Retinal pigment epithelial cell (primary cell): ENCODE results near the gene NABP2.

Experiments used
- DNase-seq: peaks from one replicate; pipeline ENCODE4 v3.0.0-alpha.2; 2010; ENCODE audit warnings: low read depth
- H3K4me3 ChIP-seq: 2 replicates; pipeline ENCODE4 v1.5.1; 2011; ENCODE audit warnings: mild to moderate bottlenecking, low read length, control low read depth, moderate library complexity
- TF ChIP-seq, protein P1 (sequence below): conservative IDR thresholded peaks from 2 replicates; pipeline ENCODE4 v1.5.1; 2011; ENCODE audit warnings: low read depth, low read length, control low read depth, inconsistent platforms

Gene NABP2

DNA sequence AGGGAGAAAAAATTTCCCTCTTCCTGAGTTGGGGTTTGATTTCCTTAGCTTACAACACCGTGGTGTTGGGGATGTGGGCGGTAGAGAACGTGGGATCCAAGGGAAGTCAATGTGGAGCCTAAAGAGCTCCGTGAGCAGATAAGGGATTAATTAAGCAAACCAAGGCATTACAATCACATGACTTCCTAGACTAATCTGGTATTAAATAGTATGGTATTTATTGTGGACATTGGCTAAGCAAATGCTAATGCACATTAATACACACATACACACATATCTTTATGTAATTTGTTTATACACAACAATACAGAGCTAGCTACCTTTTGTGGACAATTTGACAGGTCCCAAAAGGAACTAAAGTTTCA, 1.6 kb upstream of the NABP2 start:
- peak; percentile 51 for DNase-seq
- H3K4me3 ChIP-seq, result peak overlapping the region; percentile 95
- TF ChIP-seq, protein P1, sequence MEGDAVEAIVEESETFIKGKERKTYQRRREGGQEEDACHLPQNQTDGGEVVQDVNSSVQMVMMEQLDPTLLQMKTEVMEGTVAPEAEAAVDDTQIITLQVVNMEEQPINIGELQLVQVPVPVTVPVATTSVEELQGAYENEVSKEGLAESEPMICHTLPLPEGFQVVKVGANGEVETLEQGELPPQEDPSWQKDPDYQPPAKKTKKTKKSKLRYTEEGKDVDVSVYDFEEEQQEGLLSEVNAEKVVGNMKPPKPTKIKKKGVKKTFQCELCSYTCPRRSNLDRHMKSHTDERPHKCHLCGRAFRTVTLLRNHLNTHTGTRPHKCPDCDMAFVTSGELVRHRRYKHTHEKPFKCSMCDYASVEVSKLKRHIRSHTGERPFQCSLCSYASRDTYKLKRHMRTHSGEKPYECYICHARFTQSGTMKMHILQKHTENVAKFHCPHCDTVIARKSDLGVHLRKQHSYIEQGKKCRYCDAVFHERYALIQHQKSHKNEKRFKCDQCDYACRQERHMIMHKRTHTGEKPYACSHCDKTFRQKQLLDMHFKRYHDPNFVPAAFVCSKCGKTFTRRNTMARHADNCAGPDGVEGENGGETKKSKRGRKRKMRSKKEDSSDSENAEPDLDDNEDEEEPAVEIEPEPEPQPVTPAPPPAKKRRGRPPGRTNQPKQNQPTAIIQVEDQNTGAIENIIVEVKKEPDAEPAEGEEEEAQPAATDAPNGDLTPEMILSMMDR, result no peak

DNA sequence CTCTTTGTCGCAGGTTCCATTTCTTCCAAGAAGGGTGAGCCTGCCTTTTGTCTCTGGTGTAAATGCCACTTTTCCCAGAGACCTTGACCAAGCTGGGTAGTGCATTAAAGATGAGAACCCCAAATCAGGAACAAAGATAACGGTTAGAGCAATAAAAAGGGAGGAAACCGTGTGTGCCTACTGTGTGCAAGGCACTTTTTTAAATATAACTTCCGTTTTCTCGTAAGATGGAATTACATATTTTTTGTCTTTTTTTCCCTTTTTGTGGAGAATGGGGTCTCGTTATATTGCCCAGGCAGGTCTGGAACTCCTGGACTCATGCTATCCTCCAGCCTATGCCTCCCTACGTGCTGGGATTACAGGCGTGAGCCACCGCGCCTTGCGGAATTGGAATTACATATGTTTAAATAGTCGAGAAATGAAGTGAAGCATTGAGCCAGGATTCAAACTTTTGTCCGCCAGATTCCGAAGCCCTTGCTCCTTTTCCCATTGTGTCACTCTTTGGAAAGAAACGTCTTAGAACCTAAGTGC, 506 bp upstream of the NABP2 start:
- no peak for DNase-seq
- H3K4me3 ChIP-seq, result peak overlapping the region; percentile 31
- TF ChIP-seq, protein P1, result no peak

DNA sequence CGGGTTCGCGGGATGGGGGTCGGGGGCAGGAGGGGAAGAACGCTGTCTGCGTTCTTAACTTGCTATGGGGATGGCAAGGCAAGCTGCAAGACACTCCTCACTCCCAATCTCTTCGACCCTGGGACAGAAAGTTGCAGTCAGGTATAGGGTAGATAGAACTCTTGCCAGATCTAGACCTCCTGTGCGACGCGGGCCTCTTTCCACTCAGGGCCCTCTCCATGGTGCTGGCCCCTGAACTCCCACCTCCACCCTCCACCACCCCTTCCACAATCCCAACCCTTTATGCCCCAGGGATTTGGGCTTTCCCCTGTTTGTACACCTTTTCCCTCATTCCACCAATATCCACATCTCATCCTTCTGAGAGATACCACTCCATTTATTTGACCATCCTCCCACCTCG, 812 bp downstream of the NABP2 start:
- no peak for DNase-seq
- TF ChIP-seq, protein P1, result no peak
- H3K4me3 ChIP-seq, result peak overlapping the region; percentile 80

DNA sequence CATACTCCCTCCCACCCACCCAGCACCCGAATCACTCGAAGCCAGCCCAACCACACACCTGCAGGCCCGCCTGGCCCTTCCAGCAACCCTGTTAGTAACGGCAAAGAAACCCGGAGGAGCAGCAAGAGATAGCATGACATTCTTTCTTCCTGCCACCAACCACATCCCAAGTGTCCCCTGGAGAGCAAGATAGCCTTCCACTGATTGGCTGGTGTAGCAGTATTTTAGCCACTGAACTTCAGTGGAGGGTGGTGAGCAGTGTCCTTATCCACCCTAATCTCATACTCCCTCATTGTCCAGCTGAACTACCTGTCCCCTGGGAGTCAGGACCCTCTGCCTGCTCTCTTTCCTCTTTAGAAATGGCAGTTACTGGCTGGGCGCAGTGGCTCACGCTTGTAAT, 4.9 kb downstream of the NABP2 start:
- no peak overlapping the region for H3K4me3 ChIP-seq
- no peak for DNase-seq
- TF ChIP-seq, protein P1, result no peak

DNA sequence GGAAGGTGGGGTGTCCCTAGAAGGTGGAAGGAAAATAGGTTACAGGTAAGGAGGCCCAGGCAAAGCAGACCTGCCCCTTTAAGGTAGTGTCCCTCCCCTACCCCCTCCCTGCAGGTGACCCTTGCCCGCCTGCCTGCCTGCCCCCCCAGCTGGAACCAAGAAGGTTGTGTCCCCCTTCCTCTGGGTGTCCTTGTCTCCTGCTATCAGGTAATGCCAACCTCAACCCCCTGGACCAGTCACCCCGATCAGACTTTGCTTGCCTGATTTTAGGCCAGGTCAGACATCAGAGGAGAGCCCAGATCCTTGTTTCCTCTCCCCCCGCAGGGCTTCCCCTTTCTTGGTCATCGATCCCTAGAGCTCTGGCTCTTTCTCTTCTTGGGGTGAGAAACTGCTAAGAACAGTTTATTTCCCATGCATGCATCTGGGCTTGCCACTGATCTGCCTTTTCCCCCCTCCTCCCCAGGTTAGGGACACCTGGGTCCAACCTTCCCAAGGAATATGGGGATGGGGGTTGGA, 5.8 kb downstream of the NABP2 start, which contains the start of gene SLC39A5:
SLC39A5 (plus strand) TSS at position 136 of the 516 bp plus-strand sequence. CDS start 1,224 bp downstream, outside the sequence.
- H3K4me3 ChIP-seq, result no peak within 1 kb of the TSS
- TF ChIP-seq, protein P1, result no peak
- DNase-seq, result no peak

DNA sequence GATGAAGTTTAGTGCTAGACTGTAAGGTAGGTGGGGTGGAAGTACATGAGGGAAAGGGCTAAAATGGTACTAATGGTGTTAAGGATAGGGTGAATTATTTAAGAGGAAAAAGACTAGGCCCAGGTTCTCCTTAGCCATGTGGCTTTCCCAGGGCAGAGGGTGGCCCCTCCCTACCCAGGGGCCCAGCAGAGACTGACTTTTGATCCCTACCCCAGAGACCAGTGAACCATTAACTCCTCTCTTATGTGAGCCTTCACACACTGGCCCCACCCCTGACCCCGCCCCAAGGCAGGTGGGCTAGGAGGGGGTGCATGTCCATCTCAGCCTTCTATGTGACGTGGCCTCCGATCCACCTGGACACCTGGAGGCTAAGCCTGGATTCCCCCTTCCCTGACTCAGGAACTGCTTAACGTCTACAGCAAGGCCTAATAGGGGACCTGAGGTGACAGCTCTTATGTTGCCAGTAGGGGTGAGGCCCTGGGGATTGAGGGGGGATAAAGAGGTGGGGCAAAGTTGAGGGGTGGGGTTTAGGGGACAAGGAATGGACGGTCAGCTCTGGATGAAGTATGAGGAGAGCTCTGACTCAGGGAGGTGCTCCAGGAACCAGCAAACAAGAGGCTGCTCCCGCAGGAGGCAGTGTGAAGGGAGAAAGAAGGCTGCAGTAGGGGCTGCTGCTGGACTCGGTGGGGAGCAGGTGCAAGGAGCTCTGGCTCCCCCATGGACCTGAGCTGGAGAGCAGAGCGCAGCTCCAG, 6.5 kb downstream of the NABP2 start:
- H3K4me3 ChIP-seq, result no peak overlapping the region
- TF ChIP-seq, protein P1, result no peak
- no peak for DNase-seq

DNA sequence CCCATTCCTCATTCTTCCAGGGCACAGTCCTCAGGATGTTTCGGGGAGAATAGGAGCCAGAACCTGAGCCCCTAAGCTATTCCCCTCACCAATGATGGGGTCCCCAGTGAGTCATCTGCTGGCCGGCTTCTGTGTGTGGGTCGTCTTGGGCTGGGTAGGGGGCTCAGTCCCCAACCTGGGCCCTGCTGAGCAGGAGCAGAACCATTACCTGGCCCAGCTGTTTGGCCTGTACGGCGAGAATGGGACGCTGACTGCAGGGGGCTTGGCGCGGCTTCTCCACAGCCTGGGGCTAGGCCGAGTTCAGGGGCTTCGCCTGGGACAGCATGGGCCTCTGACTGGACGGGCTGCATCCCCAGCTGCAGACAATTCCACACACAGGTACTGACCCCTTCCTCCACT, 7.0 kb downstream of the NABP2 start:
- no peak for DNase-seq
- no peak overlapping the region for H3K4me3 ChIP-seq

More for the DNA sequence above, 7.0 kb downstream of the NABP2 start:
- TF ChIP-seq, protein P1, result no peak
